ENCODE data around the gene PRKAG2.

Gene PRKAG2

DNA sequence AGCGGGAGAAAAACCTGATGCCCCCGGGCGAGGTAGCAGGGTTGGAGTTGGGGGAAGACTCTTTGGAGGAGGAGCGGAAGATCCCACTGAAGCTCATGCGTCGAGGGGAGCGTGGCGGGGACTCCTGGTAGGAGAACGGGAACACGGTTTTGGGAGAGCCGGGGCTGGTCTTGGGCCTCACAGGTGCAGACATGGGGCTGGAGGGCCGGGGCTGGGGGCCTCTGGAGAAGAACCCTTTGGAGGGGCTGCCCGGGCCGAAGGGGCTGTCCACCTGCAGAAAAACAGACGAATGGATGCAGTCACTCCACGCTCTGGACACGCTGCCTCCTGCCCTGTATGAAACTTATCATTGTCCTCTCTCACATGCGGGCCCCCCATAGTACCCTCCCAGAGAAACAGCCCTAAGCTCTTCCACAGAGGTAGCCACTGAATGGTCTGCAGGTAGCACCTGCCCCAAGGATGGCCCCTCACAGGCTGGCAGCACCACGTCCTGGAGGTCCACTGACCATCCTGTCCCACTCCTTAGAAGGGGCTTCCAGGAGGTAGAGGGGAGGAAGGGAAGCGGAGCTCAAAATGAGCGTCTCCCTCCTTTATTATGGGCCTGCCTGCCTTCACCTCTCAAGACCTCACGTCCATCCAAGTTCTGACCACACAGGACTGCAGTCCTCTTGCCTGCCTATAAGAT, 95.6 kb downstream of the PRKAG2 start:
- DNase-seq: no peak

DNA sequence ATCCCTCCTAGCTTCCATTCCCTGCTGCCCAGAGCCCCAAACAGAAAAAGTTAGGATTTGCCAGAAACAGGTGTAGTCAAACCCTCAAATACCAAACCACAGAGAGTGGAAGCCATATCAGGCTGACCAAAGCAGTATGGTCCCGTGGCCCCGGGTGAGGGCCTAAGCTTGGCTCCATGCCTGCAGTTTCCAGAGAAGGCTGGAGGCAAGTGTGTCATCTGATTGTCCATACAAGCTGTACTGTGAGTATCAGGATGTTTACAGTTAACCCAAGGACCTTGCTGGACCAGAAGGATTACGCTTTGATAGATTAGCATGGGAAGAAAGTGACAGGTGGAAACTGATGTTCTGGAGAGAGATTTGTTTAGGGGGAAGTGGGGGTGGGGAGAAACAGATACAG, 96.3 kb downstream of the PRKAG2 start:
- DNase-seq: no peak

GRCh38 chr7:151779678-151780077, 97.2 kb downstream of the PRKAG2 start:
- no peak for DNase-seq

DNA sequence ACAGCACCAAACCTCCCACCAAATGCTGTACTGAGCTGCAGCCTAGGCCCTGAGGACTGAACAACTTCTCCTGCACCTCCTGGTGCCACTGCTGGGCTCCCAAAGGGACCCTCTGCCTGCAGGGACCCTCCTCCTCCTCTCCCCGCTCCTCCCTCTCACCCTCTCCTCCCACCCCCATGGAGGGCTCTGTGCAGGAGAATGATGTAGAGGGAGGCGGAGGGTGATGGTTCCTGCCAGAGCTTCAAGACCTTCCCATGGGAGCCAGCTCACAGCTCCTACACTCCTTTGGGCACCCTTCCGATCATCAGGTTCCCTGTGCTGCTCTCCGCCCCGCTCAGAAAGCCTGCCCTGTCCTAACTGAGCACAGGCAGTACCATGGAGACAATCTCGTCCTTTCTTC, 97.7 kb downstream of the PRKAG2 start:
- no peak for DNase-seq

DNA sequence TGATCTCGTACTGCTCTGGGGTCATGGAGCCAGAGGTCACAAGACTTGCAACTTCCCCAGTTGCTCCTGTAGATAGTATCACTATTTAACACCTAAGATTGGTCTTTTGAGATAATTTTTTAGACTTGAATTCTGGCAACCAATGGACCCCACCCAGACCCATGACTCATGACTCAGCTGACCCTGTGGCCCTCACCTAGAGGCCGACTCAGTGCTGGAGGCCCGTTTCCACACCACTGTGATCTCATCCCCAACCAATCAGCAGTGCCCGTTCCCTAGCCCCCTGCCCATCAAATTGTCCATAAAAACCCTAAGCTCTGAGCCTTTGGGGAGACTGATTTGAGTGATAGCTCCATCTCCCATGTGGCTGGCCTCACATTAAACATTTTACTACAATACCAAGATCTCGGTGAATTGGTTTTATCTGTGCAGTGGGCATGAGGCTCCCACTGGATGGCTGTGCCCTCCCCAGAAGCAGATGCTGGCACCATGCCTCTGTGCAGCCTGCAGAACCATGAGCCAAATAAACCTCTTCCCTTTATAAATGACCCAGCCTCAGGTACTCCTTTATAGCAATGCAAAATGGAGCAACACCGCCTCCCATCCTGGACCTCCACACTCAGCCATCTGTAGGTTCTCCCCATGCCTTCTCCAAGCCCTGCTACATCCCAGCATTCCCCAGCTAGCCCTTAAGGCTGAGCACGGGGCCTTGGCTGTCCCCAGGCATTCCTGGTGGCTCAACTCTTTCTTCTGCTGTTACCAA, 98.8 kb downstream of the PRKAG2 start:
- DNase-seq: no peak

DNA sequence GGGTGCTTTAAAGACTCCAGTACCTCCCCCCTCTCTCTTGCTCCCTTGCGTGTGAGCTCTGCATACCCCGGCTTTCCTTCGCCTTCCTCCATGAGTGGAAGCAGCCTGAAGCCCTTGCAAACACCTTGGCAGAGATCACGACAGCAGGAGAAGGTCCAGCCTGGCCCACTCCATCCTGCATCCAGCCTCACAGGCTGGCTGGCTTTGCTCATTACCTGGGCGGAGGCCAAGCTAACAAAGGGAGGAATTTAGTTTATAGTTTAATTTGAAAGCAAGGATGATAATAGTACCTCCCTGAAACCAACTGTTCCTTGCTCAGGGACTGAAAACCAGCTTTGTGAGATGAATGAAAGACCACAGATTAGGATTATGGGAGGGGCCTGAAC, 99.4 kb downstream of the PRKAG2 start:
- DNase-seq: no peak

- DNase-seq: no peak
Observed at GRCh38 chr7:151776876-151777494, 99.9 kb downstream of the PRKAG2 start.

- DNase-seq: no peak
Observed at GRCh38 chr7:151776446-151776845, 100.5 kb downstream of the PRKAG2 start.

DNA sequence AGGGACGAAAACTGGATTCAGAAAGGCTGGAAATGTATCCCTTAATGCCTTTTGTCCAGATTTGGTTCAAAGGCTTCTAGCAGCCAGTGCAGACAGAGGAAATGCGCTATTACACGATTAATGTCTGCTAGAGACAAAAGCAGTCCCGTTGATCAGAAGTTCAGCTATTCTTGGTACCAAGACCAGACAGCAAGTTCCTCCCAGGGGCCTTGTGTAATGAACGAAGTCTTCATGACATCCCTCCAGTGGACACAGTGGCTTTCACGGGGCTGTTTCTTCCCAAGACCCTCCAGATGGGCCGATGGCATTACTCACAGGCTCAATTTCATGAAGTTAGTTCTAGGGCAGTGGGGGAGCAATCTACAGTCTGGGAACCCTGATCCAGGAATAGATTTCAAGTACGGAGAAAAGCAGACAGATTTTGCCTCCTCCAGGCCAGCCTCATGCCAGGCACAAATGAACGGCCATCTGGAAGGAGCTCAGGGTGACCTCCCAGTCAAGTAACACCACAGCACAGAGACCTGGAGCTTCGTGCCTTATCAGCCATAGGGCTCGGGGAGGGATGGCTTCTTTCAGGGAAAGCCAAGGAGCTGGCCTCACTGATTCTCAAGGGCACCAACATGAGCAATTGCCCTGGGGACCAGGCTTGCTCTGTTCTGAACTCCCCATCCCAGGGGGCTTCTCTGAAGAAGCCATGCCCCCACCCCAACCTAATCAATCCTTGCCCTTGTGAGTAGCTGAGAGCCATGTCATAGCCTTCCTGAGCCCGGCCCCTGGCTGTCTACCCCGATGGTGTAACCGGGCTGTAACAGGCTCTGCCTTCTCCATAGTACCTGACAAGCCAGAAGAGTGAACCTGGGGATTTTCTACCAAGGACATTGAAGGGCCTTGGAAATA, 101.1 kb downstream of the PRKAG2 start:
- DNase-seq: no peak

GRCh38 chr7:151774951-151775350, 102.0 kb downstream of the PRKAG2 start:
- DNase-seq: no peak

DNA sequence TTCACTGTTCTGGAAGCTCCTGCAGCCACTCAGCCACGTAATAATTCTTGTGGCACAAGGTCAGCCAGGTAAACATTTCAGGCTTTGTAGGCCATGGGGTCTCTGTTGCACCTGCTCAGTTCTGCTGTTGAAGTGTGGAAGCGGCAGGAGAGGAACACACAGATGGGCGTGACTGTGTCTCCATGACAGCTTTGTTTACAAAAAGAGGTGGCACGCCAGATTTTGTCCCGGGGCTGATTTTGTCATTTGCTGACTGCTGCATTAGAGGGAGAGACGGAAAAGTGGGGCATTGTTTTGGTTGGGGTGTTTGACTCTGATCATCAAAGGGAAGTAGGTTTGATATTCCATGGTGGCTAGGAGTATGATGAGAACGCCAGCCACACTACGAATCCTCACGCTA, 103.1 kb downstream of the PRKAG2 start:
- no peak for DNase-seq

DNA sequence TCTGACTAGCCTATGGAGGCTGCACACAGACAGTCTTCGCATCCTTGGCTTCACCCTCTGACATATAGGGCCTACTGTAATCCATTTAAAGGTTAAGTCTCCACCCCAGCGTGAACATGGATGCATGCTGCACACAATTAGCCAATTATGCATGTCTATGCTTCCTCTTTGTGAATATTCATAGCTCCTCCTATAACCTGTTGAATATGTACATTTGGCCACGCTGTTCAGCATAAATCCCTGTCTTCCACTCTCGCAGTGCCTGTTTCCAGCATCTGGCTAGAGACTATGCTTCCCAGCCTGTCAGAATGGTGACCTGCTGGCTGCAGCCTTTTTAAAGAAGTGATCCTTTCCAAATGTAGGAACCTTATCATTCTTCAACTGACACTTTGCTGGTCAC, 106.7 kb downstream of the PRKAG2 start:
- no peak for DNase-seq

DNA sequence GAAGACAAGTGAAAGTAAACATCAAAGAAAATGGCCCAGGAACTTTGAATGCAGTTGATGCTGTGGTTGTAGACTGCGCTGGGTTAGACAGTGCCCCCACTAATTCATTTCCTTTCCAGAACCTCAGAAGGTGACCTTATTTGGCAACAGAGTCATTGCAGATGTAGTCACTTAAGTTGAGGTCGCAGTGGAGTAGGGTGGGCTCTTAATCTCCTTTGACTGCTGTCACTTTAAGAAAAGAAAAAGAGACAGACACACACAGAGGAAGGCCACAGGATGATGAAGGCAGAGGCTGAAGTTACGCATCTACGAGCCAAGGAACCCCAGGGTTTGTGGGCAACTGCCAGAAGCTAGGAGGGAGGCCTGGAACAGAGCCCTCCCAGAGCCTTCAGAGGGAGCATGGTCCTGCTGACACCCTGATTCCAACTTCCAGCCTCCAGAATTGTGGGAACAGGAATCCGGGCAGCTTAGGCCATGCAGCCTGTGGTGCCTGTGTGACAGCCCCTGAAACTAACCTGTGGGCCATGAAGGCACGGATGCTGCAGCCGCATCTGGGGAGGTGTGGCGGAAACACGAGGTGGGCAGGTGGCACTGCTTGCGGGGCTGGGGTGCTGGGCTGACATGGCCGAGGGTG, 107.6 kb downstream of the PRKAG2 start:
- no peak for DNase-seq

- no peak for DNase-seq
Observed at GRCh38 chr7:151768805-151769187, 108.1 kb downstream of the PRKAG2 start.

DNA sequence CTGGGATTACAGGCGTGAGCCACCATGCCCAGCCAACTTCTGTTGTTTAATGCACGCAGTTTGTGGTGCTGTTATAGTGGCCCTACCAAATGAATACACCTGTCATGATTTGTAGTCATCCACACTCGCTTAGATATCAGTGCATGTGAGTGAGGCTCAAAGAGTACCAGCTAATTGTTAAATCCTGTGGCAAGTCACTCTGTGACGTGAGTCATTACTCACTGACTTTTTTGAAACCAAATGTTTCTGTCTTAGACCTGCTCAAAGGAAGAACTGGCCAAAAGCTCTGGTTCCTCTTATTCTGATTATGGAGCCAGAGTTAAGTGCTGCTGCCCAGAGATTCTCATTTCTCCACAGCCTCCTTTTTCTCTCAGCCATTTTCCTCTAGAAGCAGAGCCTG, 109.4 kb downstream of the PRKAG2 start:
- DNase-seq: no peak

- no peak for DNase-seq
Observed at GRCh38 chr7:151764056-151764920, 112.6 kb downstream of the PRKAG2 start.

DNA sequence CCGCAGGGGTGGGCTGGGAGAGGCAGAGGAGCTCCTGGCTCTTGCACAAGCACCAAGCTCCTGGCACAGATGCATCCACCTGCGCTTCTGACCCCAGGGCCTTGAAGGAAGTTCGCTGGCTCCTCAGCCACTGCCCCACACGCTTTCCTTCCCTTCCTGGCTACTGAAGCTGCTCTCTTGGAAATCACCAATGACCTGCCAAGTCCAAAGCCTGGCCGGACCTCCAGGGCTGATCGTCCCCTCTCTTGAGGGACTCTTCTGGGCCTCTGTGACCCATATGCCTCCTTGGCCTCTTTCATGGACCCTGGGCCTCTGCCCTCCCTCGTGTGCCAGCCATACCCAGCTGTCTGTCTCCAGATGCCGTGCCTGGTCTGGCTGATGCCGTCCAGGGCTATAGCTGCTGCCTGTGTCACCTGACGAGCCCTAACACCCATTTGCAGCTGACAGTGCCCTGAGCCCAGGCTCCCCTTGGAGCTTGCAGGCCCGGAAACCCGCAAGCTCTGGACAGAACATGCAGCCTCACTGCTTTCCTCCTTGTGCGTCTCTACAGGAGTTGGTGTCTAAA, 113.4 kb downstream of the PRKAG2 start:
- DNase-seq: no peak

- no peak for DNase-seq
Observed at GRCh38 chr7:151762583-151763245, 114.2 kb downstream of the PRKAG2 start.

DNA sequence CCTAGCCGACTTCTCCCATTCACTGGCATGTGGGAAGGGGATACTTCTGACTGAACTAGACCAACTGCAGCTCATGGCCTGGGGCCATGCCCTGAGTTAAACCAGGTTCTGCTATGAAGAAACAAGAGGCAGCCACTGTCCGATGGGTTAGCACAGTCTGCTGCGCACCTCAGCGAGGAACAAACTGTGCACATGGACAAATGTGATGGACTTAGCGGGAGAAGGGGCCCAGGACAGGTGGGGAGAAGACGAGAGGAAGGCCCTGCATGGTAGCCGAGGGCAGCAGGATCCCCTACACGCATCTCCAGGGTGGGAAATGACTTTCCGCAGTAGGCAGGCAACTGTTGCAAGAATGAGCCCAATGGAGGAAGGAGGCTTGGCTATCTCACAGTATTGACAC, 115.0 kb downstream of the PRKAG2 start:
- DNase-seq: no peak

- DNase-seq: no peak
Observed at GRCh38 chr7:151761231-151761630, 115.7 kb downstream of the PRKAG2 start.

- DNase-seq: no peak
Observed at GRCh38 chr7:151759591-151760042, 117.3 kb downstream of the PRKAG2 start.
